HG02840 (cell line): Measurements from ENCODE around the gene ACADL.

Experiments used
- ATAC-seq: cut with Tn5 transposase; IDR thresholded peaks from one replicate; pipeline ENCODE4 v1.9.1; 2021; ENCODE audit warnings: mild to moderate bottlenecking, moderate library complexity, moderate number of reproducible peaks; ENCODE audit not compliant: unreplicated experiment, low FRiP score

Gene ACADL

DNA sequence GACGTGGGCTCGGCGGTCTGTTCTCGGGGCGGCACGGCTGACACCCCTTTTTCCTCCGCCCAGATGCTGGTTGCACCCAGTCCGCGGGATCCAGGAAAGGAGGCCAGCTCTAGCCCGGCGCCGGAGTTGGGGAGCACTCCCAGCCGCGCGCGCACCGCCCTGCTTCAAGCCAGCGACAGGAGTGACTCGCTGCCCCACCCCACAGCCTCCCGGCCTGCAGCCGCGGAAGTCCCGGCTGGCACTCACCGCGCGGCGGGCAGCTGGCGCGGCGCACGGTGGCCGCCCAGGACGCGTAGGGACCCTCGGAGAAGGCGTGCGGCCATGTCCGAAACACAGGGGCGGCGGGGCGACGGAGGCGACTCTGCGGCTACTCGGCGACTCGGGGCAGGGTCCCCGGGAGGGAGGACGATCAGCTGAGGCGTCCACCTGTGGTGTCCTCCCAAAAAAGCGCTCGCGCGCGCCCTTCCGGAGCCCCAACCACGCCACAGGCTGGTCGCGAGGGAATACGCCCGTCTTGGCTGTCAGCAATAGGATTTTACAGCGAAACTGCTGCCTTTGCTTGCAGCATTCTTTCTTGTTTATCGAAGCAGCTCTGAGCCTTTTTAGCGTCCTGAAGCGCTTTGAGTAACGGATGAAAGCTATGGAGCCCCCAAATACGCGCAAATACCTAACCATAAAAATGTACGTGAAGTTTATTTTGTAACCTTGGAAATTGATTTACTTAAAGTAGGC is at the start of gene ACADL:
Gene ACADL (minus strand): TSS at position 507 of the 732 bp plus-strand sequence. CDS start 184 bp downstream, at position 323.
- no peak for ATAC-seq

DNA sequence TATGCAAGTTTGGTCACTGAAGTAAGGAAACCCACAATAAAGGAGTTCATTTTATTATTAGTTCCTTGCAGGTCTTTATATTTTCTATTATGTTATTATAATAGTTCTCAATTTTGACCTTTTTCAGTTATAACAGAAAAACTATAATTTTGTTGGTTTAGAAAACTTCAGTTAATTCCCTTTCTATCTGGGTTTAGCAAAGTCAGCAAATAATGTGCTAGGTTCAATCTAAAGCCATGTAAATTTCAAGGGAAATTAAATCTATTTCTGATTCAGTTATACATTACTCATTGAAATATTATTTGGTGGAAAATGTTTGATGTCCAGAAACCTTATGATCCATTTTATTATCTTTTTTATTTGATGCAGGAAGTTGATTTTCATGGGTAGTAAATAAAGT is 46.1 kb upstream of the ACADL start:
- ATAC-seq, result no peak

DNA sequence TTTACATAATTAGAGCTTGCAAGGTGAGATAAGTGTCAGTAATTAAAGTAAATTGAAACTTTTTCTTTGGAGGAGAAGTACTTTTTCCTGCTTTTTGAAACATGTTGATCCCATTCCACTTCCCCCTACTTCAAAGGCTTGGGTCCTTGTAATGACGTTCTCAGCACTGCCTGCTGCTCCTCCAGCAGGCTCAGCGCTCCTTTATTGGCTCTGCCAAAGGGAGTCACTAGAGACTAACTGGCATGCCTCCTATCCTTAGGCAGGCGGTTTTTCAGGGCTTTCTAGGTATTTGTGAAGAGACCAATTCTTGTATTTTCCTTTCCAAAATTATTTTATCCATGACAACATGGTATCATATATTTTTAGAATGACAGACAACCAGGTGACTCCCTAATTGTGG is 43.9 kb upstream of the ACADL start:
- ATAC-seq, result no peak

DNA sequence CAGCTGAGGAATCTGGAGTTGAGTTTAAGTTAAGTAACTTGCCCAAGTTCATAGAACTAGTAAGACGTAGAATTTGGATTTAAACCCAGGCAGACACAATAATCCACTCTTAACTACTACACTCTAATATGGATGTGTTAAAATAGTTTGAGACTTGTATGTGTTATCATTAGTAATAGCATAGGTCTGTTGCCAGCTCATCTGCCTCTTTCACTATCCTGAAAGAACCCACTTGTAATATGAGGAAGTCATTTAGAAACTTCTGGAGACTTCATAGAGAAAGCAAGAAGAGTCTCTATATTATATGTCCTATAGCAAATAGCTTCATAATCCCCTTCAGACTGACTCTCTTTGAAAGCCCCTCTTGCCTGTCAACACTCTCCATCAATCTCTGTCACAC is 43.0 kb upstream of the ACADL start:
- ATAC-seq, result no peak

DNA sequence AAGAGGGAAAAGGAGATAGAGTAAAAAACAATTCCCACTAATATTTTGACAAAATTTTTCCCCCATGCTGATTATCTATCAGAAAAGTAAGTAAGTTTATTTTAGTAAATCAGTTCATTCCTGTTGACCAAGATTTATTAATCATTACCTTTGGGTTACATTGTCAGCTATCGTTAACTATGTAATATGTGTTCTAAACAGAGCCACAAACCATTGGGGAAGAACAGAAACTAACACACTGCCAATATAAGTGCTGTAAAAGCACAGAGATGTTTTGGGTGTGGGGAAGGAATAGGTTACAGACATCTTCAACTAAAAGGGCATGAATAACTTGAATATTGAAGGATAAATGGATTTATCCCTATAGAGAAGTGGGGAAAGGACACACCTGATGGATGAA is 42.5 kb upstream of the ACADL start:
- ATAC-seq, result no peak

DNA sequence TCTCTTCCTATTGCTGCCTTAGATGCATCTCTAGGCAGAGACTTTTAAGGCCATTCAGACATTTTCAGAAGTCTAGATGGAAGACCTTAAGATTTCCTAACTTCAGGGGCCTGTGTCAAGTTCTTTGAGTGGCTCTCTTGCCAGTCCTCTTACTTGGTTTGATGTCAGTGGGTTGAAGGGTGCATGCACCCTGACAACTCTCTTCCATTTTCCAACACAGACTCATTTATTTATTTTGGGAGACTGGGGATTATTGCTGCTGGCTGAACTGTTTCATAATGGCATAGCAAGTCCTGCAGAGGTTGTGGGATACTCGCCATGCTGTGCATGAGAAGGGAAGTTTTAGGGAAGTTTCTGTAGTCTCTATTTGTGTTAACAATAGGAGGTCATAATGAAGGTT is 39.0 kb upstream of the ACADL start:
- ATAC-seq, result no peak

DNA sequence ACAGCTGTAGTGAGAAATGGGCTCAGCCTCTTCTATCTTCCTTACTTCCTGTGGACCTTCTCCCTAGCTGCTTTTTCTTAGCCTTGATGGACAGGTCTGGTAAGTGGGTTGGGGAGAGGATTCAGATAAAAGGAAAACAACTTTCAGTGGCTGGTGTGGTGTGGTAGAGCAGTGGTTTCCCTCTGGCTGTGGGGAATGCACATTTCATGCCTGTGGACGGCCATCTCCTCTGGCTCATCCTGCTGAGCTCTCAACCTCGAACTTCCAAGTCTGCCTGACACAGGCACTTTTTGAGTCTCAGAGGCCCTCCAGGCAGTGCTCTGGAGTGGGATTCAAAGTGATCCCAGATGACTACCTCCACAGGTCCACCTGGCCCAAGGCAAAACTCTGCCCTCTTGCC is 38.6 kb upstream of the ACADL start:
- ATAC-seq, result no peak

DNA sequence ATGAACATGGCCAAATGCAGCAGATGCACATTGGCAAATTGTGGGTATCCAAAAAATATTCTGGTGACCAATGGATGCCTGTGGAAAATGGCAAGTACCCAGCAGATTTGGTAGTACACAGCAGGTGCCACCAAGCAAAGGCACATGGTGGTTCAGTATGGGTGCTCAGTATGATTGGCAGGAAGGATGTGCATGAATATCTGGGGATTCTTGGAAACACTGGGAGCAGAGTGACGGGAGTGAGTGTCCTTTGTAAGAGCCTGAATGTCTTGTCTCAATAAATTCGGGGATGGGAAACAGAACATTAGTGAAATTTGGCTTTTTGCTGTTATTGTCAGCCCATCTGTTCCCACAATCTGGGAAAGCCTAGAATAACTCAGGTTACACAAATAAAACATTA is 36.8 kb upstream of the ACADL start:
- no peak for ATAC-seq

DNA sequence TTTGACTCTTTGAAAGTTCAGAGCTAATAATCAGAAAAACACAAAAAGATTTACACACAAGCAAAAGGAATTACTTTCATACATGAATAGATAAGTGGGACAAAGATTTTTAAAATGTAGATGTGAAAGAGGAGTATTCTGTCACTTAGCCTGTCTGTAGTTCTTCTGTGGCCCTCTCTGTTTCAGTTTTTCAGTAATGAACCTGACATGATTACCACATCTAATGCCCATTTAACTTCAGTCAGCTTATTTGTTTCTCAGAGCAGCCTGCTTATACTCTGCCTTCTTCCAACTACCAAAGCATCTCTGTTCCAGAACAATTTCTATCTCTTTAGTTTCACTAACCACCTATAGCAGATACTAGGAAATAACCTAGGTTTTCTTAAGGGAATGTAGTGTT is 34.4 kb upstream of the ACADL start:
- ATAC-seq, result no peak

DNA sequence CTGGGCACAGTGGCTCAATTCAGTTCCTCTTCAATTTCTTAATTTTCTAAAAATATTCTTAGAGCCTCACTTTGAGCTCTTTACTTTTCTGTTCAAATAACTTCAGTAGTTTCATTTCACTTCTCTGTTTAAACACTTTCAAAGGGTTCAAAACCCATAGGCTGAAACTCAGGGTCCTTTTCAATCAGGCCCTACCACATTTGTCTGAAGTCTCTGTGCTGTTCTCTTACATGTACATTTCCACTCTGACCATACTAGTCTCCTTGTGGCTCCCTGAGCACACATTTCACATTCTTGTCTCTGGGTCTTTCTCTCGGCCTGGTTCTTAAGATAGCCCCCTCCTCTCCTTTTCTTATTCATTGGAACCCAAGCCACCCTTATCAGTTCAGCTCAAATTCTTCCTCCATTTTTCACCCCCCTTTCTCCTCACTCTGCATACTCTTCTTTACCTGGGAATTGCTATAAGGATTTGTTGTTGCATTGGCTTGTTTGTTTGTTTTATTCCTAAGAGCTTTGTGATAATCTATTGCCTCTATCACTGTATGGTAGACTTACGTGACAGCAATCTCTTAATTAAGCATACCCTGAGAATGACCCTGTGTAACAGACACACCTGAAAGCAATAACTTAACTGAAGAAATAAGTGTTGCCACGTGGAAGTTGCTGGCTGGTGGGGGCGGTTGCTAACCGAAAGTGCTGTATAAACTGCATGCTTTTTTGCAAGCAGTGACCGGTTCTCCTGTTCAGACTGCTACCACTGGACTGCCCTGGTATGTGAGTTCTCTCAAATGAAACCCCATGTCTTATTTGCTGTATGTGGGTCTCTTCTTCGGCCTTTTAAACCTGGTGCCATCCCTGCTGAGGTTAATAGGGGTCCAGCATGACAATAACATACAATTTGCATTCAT is 27.7 kb upstream of the ACADL start:
- ATAC-seq, result no peak

DNA sequence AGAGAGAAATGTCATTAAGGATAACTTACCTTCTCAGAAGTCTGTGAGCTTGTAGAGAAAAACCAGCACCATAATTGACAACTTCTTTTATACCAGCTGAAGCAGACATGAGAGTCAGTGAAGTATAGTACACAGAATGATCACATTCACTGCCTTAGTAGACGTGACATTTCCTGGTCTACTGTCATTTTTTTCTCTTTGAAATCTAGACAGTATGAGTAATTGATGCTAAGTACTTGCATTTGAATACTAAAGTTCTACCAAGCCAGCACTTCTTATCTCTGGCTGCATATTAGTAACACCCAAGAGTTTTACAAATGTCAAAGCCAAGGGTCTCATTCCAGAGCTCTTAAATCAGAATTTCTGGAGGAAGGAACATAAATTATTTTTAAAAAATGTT is 25.4 kb upstream of the ACADL start:
- no peak for ATAC-seq

DNA sequence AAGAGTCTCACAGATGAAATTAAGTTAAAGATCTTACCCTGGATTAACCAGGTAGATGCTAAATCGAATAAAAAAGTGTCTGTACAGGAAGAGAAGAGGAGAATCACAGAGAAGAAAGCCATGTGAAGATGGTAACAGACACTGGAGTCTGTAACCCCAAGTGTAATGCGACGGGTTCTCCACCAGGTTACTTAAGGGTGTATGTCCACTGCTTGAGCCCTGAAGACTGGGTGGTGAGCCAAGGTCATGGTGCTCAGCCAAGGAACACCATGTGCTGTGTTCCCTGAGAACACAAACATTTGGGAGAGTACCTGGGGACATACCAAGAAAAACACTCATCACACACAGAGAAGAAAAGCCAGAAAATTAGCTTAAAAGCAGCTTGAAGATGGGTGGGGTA is 8.2 kb upstream of the ACADL start:
- no peak for ATAC-seq

DNA sequence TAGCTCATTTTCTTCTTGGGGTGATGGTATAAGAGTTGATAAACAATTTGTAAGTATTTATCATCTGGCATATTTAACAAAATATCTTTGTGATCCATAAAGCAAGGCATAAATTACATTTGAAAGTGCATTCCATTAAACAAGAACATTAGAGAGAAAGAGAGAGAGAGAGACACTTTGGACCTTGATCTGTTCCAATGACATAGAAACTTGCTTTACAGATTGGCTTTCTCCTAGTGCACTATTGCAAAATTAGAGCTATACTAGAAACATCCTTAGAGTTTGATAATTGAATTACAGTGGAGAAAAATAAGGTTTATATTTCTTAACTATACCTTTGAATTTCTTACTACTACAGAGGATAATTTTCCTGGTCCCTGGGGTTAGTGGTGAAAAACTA is 5.7 kb upstream of the ACADL start:
- no peak for ATAC-seq

DNA sequence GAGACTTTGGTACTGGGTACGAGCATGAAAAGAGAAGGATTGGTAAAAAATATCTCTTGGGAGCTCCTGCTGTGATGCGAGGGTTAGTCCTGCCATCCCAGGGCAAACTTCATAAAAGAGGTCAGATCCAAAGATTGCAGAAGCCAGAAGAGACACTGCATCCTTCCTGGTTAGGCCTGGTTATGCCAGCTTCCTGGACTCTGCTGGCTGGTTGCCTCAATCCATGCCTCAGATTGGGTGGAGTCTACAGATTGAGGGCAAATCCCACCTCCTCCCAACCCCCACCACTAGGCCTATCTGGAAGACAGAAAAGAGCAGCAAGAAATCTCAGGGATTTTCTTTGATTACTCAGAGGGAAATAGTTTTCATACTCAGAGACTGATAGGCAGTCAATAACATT is 5.3 kb upstream of the ACADL start:
- ATAC-seq, result no peak

DNA sequence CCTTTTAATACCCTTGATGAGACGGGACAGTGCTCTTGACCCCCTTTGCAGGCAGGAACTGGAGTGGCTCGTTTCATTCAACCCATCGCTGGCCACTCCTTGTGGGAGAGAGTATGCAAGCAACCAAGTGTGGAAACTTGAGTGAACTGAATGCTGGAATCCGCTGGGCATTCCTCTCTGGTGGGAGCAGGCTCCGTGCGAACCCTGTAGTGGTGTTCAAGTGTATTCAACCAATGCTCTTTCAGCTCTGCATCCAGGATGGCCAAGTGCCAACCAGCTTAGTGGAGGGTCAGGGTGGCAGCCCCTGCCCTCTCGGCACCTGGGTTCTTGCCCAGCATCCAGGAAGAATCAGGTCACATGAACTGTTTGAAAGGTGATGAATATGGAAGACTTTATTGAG is 3.3 kb upstream of the ACADL start:
- no peak for ATAC-seq

DNA sequence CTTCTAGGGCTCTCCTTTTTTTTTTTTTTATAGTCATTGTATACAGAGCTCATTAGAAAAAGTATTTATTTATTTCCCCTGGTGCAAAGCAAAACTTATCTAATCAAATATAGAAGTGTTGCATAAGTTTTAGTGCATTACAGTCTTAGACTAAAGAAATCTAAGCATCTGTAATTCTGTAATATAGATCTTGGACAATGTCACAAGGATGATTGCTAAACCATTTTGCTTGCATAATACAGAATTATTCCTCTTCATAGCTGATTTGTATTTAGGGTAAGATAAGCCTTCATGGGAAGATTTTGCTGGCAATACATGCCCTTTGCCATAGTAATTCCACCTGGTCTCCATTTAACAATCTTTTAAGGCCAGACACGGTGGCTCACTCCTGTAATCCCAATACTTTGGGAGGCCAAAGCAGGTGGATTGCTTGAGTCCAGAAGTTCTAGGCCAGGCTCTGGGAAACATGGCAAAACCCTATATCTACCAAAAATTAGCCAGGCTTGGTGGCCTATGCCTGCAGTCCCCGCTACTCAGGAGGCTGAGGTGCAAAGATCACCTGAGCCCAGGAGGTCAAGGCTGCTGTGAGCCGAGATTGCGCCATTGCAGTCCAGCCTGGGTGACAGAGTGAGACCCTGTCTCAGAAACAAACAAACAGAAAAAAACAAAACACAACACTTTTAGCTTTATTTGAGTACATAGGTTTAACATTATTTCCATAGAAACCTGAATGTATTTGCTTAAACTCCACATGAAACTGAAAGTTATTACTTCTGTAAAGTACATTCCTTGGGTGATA is 2.2 kb upstream of the ACADL start:
- no peak for ATAC-seq

DNA sequence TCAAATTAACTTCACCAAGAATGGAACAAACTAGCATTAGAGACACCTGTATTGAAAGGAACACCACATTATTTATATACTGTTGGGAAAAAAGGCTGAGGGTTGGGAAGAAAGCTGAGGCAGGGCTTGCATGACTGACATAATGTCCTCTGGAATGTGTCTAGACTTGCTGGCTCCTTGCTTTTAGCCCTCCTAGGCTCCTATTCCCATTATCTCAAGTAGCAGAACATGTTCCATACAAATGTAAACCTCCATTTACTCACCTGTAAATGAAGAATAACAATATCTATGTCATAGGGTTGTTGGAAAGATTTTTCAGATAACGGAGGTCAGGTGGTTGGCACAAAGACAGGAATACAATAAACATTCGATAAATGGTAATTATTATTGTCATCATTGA is 976 bp upstream of the ACADL start:
- no peak for ATAC-seq

DNA sequence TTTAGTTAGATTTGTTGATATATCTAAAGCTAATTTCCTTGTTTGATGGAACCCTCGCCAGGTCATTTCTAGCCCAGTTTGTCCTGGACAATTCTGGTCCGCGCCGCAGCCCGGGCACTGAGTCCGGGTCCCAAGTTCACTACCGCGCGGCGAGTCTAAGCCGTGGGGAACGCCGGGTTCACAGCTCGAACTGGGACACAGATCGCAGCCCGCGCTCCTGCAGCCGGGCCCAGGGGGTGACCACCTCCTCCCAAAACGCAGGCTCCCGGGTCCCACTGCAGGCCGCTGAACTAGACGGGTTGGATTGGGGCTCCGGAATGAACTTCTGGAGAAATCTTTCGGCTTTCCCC is 681 bp downstream of the ACADL start:
- no peak for ATAC-seq

DNA sequence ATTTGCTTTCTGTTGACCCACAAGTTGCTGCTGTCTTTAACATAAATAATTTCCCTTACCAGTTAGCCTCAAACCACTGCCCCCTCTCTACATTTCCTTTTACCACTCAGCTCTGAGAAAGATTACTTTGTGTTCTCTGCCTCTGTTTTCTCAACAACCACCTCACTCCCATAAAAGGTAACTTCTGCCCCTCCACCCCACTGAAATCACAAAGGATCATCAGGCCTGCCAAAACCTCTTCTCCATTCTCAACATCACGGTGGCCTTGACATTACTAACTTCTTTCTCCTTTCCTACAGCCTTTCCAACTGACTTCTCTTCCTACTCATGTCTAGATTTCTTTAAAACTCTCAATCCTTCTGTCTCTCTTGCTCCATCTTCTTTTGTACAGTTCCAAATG is 10.1 kb downstream of the ACADL start:
- ATAC-seq, result no peak

DNA sequence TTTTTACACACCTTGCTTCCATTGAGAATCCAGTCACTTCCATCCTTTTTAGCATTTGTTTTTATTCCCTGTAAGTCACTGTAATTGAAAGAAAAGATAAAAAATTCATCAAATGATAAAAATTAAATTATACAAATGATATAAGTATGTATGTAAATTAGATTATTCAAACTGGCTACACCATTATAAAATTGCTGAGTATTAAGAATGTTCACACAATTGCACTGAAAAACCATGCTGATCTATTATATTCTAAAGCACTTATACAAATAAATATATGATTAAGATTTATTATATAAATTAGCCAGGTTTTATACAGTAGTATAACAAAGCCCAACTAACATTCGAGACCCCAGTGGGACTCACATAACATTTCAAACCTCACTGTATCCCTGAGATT is 15.1 kb downstream of the ACADL start:
- ATAC-seq, result no peak

DNA sequence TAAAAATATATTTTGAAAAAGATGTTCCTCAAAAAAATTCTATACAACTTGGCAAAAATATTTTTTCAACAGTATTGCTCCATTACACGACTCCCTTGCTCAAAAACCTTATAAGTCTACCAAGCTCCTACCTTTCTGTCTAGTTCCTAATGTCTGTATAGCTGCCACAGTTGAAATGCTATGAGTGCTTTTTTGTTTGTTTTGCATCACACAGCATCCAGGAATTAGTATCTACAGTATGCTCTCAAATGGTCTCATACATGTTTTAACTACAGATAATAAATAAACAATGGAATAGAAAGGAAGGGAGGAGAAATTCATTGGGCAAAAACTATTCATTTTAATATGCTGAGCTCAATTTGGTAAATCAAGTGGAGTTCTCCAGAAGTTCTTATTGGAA is 17.3 kb downstream of the ACADL start:
- ATAC-seq, result no peak
